ENCODE results near the gene LPAR2.
"Not testable (repeated sequence)": the region's sequence is repeated elsewhere in the genome, so short reads cannot be mapped to it uniquely, and the experiment has no call there.

LPAR2 gene

DNA sequence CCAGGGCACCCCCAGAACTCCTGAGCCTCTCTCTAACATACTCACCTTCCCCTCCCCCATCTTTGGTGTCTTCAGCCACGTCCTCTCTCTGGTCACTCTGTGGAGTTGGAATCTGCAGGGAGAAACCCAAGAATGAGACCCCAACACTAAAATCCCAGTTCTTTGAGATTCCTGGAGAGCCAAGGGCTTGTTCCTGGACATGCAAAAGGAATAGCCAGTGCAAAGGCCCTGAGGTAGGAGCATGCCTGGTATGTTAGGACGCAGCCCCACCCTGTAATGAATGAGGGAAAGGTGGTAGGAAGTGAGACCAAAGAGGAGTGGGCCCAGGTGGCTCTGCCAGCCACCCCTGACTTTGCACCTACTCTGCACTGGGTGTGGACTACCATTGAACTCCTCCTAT, 2.4 kb upstream of the LPAR2 start:
- peaks cover 7% of the 10 kb centered on the region; the same call in 1 of the 2 replicates for H3K4me1 ChIP-seq (ENCODE audit: insufficient read depth, low read length)
- no peak overlapping the region for H3K9ac ChIP-seq (ENCODE audit: low read depth, low read length)
- peaks cover 7% of the 10 kb centered on the region; the same call in 1 of the 2 replicates for H3K36me3 ChIP-seq (ENCODE audit: insufficient read depth, low read length)
- H3K9me3 ChIP-seq (ENCODE audit: control insufficient read depth, insufficient read depth, low read length), result no peaks in the 10 kb centered on the region

DNA sequence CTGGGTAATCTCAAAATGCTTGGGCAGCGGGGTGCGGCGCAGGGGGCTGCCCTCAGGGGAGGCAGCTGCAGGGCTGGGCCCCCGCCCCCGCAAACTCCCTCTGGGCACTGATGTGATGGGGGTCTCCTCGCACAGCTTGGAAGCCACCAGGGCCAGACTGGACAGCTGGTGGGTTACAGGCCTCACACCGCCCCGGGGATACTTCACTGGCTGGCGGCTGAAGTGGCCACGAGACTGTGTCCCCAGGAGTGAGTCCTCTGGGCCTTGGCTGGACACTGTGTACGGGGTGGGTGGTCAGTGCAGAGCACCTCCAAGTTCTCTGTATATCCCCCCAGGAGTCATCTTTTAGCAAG, 2.0 kb upstream of the LPAR2 start:
- Histone ChIP-seq H3K9me3 (ENCODE audit: control insufficient read depth, insufficient read depth, low read length) (no peaks in the 10 kb centered on the region), H3K9ac (ENCODE audit: low read depth, low read length) (no peak overlapping the region), H3K4me1 (ENCODE audit: insufficient read depth, low read length) (peaks cover 7% of the 10 kb centered on the region; the same call in 1 of the 2 replicates), H3K36me3 (ENCODE audit: insufficient read depth, low read length) (peaks cover 7% of the 10 kb centered on the region; the same call in 1 of the 2 replicates)

DNA sequence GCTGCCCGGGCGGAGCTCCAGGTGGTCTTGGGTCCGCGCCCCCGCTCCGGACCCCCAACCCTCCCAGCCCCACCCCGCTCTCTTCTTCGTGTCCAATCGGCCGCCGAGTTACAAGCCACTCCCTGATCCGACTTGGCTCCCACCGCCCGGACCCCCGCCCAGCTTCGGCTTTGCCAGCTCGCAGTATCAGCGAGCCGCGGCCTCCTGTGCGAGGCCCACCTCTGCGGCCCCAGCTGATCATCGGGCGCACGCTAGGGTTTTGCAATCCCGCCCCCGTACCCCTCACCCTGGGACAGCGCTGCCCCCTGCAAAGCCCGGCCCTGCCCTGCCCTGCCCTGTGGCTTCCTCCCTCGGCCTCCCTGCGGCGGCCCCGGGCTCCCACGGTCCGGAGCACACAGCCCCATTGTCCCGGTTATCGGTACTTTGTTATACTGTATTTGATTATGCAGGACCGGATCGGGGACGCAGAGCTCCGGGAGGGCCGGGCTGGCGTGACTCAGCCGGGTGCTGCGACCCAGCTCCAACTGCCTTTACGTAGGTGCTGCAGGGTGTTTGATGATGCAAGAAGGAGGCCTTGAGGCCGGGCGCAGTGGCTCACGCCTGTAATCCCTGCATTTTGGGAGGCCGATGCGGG, 598 bp upstream of the LPAR2 start:
- peaks cover 7% of the 10 kb centered on the region; the same call in 1 of the 2 replicates for H3K4me1 ChIP-seq (ENCODE audit: insufficient read depth, low read length)
- no peaks in the 10 kb centered on the region for H3K9me3 ChIP-seq (ENCODE audit: control insufficient read depth, insufficient read depth, low read length)
- peak overlapping the region; percentile 72 for H3K9ac ChIP-seq (ENCODE audit: low read depth, low read length)
- no peaks in the 10 kb centered on the region for H3K36me3 ChIP-seq (ENCODE audit: insufficient read depth, low read length)

DNA sequence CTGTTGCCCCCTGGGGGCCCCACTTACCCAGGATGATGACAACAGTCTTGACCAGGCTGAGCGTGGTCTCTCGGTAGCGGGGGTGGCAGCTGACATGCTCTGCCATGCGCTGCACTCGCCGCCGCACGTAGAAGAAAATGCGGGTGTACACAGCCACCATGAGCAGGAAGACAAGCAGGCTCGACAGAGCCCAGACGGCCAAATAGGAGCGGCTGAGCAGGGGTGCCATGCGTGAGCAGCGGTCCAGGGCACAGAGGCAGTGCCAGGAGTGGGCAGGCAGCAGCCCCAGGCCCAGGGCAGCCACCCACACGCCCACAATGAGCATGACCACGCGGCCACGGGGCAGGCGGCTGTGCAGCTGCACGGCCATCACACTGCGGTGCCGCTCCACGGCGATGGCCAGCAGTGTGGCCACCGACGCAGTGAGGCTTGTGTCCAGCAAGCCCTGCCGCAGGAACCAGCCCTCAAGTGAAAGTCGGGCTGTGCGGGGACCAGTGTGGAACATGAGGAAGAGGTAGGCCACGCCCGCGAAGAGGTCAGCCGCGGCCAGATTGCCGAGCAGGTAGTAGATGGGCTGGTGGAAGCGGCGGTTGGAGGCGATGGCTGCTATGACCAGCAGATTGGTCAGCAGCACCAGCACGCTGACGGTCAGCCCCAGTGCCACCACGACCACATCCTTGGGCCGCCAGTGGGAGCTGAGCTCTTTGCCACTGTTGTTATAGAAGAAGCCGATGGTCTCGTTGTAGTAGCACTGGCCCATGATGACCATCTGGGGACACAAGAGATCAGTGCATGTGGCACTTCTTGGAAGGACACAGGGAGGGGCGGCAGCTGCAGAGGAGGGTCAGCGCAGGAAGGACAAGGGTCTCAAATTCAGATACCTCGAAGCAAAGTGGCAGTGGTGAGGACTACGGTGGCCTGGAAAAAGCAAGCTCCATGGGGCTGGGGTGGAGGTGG, 1.2 kb downstream of the LPAR2 start:
- Histone ChIP-seq H3K9ac (ENCODE audit: low read depth, low read length) (peak overlapping the region; percentile 82), H3K4me1 (ENCODE audit: insufficient read depth, low read length) (peaks cover 7% of the 10 kb centered on the region; the same call in 1 of the 2 replicates), H3K36me3 (ENCODE audit: insufficient read depth, low read length) (no peaks in the 10 kb centered on the region), H3K9me3 (ENCODE audit: control insufficient read depth, insufficient read depth, low read length) (no peaks in the 10 kb centered on the region)

DNA sequence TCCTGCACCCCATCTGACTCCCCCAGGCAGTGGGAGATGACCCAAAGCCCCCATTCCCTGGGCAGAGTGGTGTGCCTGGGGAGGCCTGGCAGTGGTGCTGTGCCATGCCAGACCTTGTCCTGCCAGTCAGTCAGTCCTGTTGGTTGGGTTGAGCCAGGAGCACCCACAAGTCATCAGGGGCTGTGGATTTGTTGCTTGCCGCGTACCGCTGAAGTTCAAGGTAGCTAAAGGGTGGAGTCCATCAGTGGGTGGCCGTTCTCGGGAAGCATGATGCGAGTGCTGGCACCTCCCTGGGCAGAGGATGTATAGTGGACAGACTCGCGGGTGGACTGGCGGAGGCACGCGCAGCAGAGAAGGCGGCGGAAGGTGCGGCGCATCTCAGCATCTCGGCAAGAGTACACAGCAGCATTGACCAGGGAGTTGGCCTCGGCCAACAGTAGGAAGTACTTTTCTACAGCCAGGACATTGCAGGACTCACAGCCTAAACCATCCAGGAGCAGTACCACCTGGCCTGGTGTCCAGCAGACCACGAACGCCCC, 3.9 kb downstream of the LPAR2 start:
- Histone ChIP-seq H3K9me3 (ENCODE audit: control insufficient read depth, insufficient read depth, low read length) (no peaks in the 10 kb centered on the region), H3K4me1 (ENCODE audit: insufficient read depth, low read length) (peaks cover 7% of the 10 kb centered on the region; the same call in 1 of the 2 replicates), H3K36me3 (ENCODE audit: insufficient read depth, low read length) (no peaks in the 10 kb centered on the region), H3K9ac (ENCODE audit: low read depth, low read length) (no peak overlapping the region)

DNA sequence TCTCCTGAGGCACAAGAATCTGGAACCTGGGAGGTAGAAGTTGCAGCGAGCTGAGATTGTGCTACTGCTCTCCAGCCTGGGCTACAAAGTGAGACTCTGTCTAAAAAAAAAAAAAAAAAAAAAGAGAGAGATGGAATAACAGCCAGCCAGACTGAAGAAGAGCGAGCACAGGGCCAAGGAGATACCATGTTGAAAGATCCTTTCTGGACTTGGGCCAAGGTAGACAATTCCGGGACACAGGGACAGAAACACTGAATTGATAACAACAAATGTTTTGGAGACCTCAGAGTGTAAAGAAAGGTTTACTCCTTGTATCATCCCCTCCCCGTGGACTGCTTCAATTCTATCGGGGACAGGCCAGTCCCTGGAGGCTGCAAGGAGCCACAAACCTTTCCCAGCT, 4.6 kb downstream of the LPAR2 start:
- H3K9ac ChIP-seq (ENCODE audit: low read depth, low read length), result no peak overlapping the region
- H3K36me3 ChIP-seq (ENCODE audit: insufficient read depth, low read length), result no peaks in the 10 kb centered on the region
- no peaks in the 10 kb centered on the region for H3K9me3 ChIP-seq (ENCODE audit: control insufficient read depth, insufficient read depth, low read length)
- H3K4me1 ChIP-seq (ENCODE audit: insufficient read depth, low read length), result peaks cover 7% of the 10 kb centered on the region; the same call in 1 of the 2 replicates

DNA sequence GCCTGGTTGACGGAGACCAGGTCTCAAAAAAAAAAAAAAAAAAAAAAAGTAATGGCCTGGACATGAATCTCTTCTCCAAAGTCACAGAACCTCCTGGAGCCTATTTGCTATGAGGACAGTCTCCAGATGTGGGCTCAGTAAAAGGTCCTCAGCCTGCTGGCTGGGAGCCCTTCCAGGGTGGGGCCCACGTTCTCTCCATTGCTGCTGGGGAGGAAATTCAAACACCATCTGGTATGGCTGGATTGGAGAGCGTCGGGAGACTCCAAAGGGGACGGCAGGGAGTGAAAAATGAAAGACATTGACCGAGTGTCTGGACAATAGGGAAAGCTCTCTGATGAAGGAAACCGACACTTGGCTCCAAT, 8.2 kb downstream of the LPAR2 start:
- no peak overlapping the region for H3K9ac ChIP-seq (ENCODE audit: low read depth, low read length)
- no peaks in the 10 kb centered on the region for H3K9me3 ChIP-seq (ENCODE audit: control insufficient read depth, insufficient read depth, low read length)
- no peaks in the 10 kb centered on the region for H3K36me3 ChIP-seq (ENCODE audit: insufficient read depth, low read length)
- H3K4me1 ChIP-seq (ENCODE audit: insufficient read depth, low read length), result no peaks in the 10 kb centered on the region

DNA sequence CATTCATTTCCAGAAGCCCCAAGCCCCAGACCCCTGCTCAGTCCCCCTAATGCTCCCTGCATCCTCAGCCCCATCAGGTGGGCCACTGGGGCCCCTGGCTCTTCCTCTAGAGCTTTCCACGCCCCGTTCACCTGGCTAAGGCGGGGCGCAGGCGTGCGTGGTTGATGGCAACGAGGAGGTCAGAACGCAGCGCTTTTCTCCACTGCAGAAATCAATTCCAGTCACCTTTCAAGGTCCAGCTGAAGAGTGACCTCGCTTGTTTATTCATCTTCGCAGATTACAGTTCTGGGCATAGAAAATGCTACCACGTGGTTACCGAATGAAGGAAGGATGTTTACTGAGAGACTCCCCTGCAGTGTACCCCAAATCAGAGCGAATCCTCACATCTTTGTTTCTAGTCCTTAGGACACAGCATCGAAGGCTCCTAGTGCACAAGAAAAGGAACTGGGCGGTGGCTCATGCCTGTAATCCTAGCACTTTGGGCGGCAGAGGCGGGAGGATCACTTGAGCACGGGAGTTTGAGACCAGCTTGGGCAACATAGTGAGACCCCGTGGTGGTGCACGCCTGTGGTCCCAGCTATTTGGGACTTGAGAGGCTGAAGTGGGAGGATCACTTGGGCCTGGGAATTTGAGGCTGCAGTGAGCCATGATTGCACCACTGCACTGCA, 8.7 kb downstream of the LPAR2 start:
- Histone ChIP-seq H3K9me3 (ENCODE audit: control insufficient read depth, insufficient read depth, low read length) (no peaks in the 10 kb centered on the region), H3K36me3 (ENCODE audit: insufficient read depth, low read length) (no peaks in the 10 kb centered on the region), H3K9ac (ENCODE audit: low read depth, low read length) (peak overlapping the region; percentile 60; the same call in 1 of the 2 replicates), H3K4me1 (ENCODE audit: insufficient read depth, low read length) (no peaks in the 10 kb centered on the region)

DNA sequence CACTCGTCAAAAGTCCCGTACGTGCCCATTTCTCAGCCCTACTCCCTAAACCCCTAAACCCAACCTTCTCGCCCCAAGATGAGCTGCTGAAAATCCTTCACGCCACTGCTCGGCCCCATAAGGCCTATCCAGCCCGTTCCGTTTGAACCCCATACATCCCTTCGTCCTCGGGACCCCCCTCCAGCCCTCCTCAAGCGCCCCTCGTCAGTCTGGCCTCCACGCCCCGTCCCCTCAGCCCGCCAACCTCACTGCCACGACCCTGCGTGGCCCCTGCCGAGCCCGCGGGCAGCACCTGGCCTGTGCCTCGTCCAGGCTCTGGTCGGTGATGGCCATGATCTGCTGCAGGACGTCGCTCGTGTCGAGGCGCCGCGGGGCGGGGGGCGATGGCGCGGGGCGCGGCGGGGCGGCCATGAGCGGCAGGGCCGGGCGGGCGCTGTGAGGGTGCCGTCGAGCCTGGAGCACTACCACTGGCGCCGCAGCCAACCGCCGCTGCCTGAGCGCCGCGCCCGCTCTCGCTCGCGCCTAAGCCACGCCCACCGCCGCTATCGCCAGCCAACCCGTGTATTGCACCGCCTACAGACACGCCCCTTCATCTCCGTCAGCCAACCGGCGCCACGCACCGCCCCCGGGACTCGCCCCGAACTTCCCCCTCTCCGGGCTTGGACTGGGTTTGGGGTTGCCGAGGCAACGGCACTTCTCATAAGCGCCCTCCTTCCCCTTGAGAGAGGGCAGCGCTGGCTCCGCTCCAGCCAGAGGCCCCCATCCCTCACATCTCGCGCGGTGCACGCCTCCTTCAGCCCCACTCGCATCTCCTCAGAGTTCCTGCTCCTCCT, 9.6 kb downstream of the LPAR2 start, which contains the start of gene PBX4:
Gene PBX4 (minus strand): TSS at position 469 of the 833 bp plus-strand sequence. CDS start 58 bp downstream, at position 411.
- Histone ChIP-seq H3K9ac (ENCODE audit: low read depth, low read length) (peak within 1 kb of the TSS; percentile 60), H3K9me3 (ENCODE audit: control insufficient read depth, insufficient read depth, low read length) (no peaks in the 10 kb centered on the region), H3K36me3 (ENCODE audit: insufficient read depth, low read length) (no peaks in the 10 kb centered on the region), H3K4me1 (ENCODE audit: insufficient read depth, low read length) (no peaks in the 10 kb centered on the region)

DNA sequence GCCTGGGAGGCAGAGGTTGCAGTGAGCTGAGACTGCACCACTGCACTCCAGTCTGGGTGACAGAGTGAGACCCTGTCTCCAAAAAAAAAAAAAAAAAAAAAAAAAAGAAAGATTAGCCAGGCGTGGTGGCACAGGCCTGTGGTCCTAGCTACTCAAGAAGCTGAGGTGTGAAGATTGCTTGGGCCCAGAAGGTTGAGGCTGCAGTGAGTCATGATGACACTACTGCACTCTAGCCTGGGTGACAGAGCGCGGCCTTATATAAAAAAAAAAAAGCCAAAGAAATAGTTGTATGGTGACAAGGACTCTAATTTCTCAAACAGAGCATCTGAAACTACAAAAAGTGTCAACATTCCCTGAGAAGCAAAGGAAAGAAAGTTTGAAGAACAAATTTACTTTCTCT, 12.9 kb downstream of the LPAR2 start:
- no peak overlapping the region for H3K9ac ChIP-seq (ENCODE audit: low read depth, low read length)
- H3K9me3 ChIP-seq (ENCODE audit: control insufficient read depth, insufficient read depth, low read length), result no peaks in the 10 kb centered on the region
- H3K4me1 ChIP-seq (ENCODE audit: insufficient read depth, low read length), result no peaks in the 10 kb centered on the region
- no peaks in the 10 kb centered on the region for H3K36me3 ChIP-seq (ENCODE audit: insufficient read depth, low read length)

DNA sequence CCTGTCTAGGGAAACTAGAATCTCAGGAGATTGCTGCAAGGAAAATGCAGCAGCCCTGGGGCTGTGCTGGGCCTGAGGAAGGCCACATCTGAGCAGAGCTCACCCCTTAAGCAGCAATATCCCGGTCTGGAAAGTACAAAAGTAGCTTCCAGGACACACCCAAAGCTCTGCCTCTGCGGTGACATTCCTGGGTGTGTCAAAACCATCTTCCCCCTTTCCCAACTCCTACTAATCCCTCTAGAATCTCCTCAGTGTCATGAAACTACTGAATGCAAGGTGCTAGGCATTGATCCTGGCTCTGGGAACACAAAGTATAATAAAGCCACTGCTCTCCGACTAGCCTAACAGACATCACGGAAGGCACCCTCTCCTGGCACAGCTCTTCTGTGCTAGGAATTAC, 14.5 kb downstream of the LPAR2 start:
- H3K36me3 ChIP-seq (ENCODE audit: insufficient read depth, low read length), result no peaks in the 10 kb centered on the region
- no peak overlapping the region for H3K9ac ChIP-seq (ENCODE audit: low read depth, low read length)
- no peaks in the 10 kb centered on the region for H3K9me3 ChIP-seq (ENCODE audit: control insufficient read depth, insufficient read depth, low read length)
- no peaks in the 10 kb centered on the region for H3K4me1 ChIP-seq (ENCODE audit: insufficient read depth, low read length)

DNA sequence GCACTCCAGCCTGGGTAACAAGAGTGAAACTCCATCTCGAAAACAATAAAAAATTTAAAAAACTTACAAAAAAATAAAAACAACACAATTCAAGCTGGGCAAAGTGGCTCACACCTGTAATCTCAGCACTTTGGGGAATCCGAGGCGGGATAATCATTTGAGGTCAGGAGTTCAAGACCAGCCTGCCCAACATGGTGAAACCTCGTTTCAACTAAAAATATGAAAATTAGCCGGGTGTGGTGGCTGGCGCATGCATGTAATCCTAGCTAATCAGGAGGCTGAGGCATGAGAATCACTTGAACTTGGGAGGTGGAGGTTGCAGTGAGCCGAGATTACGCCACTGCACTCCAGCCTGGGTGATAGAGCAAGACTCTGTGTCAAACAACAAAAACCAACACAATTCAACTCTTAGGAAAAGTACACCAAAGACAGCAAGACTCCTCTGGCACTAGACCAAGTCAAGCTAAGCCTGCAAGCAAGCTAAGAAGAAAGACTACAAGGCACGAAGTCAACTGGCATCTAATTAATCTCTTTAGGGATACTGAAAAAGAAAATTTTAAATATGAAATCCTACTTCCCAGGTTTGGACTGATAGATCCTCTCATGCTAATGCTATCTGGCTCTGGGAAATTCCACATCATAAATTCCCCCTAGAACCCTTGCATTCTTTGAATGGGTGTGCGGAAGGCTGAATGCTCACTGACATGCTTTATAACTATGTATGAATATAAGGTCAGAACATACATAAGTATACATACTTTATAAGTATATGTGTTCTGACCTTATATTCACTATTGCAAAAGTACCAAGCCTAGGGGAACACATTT, 17.4 kb downstream of the LPAR2 start:
- no peaks in the 10 kb centered on the region for H3K9me3 ChIP-seq (ENCODE audit: control insufficient read depth, insufficient read depth, low read length)
- no peaks in the 10 kb centered on the region for H3K36me3 ChIP-seq (ENCODE audit: insufficient read depth, low read length)
- peaks cover 5% of the 10 kb centered on the region; the same call in 1 of the 2 replicates for H3K4me1 ChIP-seq (ENCODE audit: insufficient read depth, low read length)
- H3K9ac ChIP-seq (ENCODE audit: low read depth, low read length), result no peak overlapping the region

DNA sequence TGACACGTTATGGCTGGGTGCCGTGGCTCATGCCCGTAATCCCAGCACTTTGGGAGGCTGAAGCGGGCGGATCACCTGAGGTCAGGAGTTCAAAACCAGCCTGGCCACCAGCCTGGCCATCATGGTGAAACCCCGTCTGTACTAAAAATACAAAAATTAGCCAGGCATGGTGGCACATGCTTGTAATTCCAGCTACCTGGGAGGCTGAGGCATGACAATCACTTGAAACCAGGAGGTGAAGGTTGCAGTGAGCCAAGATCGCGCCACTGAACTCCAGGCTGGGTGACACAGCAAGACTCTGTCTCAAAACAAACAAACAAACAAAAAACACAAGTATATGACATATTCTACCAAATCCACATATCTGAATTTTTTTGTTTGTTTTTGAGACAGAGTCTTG, 21.3 kb downstream of the LPAR2 start:
- peaks cover 19% of the 10 kb centered on the region for H3K4me1 ChIP-seq (ENCODE audit: insufficient read depth, low read length)
- H3K36me3 ChIP-seq (ENCODE audit: insufficient read depth, low read length); H3K9me3 ChIP-seq (ENCODE audit: control insufficient read depth, insufficient read depth, low read length); H3K9ac ChIP-seq (ENCODE audit: low read depth, low read length): not testable (repeated sequence)

All from ES-I3 (cell line).